ENCODE measurements around the gene PLPP1. TPM values are rescaled to one million over a fixed set of nuclear protein-coding genes. Genes with fewer than 3 reads are reported as not detected.

PLPP1 gene
- total and polyA plus RNA-seq, 2 experiments from 2014 or later = 39.1 to 97.1 TPM

- TF ChIP-seq ZNF114 (CRISPR knock-in tag; IDR thresholded peaks at IDR 0.05) = no peak
- TF ChIP-seq REST (IDR thresholded peaks at IDR 0.05; ENCODE audit: unreplicated experiment) = no peak
- no peak for TF ChIP-seq CREB1 (CRISPR knock-in tag; IDR thresholded peaks at IDR 0.05; ENCODE audit: low read depth)
- TF ChIP-seq ETS1 (IDR thresholded peaks at IDR 0.05) = no peak
- TF ChIP-seq NANOG (IDR thresholded peaks at IDR 0.05; ENCODE audit: borderline replicate concordance) = no peak
- no peak for TF ChIP-seq ZNF331 (CRISPR knock-in tag; IDR thresholded peaks at IDR 0.05; ENCODE audit: low read depth)
Observed at GRCh38 chr5:55450050-55450765, 84.6 kb downstream of the PLPP1 start (continued).

GRCh38 chr5:55446640-55447351 is 88.0 kb downstream of the PLPP1 start:
- H3K27ac ChIP-seq (ENCODE audit: low read depth) = no peak overlapping the region
- H3K27me3 ChIP-seq (ENCODE audit: insufficient read depth) = no peaks in the 10 kb centered on the region
- ATAC-seq = no peak
- no peak for DNase-seq (ENCODE audit: low spot score)
- H3K9me2 ChIP-seq (ENCODE audit: insufficient read depth) = no peaks in the 10 kb centered on the region
- Mint-ChIP-seq H3K9me3 (no peaks in the 10 kb centered on the region), H3K27ac (no peak overlapping the region; the same call in 1 of the 2 replicates), H3K4me3 (no peak overlapping the region), H3K4me1 (peaks cover 14% of the 10 kb centered on the region), H3K36me3 (ENCODE audit: low read depth) (peaks cover 9% of the 10 kb centered on the region; the same call in 2 of the 3 replicates), H3K27me3 (ENCODE audit: insufficient read depth, low read depth, poor library complexity) (peaks cover 3% of the 10 kb centered on the region)
- peaks cover 52% of the 10 kb centered on the region for H3K79me2 ChIP-seq (replicated peaks; ENCODE audit: insufficient read depth)
- peaks cover 11% of the 10 kb centered on the region for H3K4me1 ChIP-seq (ENCODE audit: insufficient read depth)
- no peaks in the 10 kb centered on the region; the same call in 1 of the 2 replicates for H3F3A ChIP-seq (replicated peaks; ENCODE audit: low read depth)
- no peak overlapping the region for H3K4me2 ChIP-seq
- no peaks in the 10 kb centered on the region for H3K36me3 ChIP-seq (ENCODE audit: insufficient read depth)
- no peak overlapping the region for H3K4me3 ChIP-seq
- no peaks in the 10 kb centered on the region for H4K20me1 ChIP-seq (replicated peaks; ENCODE audit: insufficient read depth)
- no peak overlapping the region for H2AFZ ChIP-seq
- TF ChIP-seq REST (IDR thresholded peaks at IDR 0.05; ENCODE audit: unreplicated experiment) (no peak), ZNF331 (CRISPR knock-in tag; IDR thresholded peaks at IDR 0.05; ENCODE audit: low read depth) (no peak), ZNF462 (CRISPR knock-in tag; IDR thresholded peaks at IDR 0.05) (no peak), ZNF114 (CRISPR knock-in tag; IDR thresholded peaks at IDR 0.05) (no peak)
